Kidney epithelial cell (primary cell): ENCODE results near the gene FRK. TPM values are rescaled to one million over a fixed set of nuclear protein-coding genes. Genes with fewer than 3 reads are reported as not detected.

ENCODE experiments used
- DNase-seq: peaks from one replicate; pipeline ENCODE4 v3.0.0-alpha.2; 2010; ENCODE audit warnings: low read depth
- H3K27me3 ChIP-seq: 2 replicates; pipeline ENCODE4 v1.6.0; 2011; ENCODE audit warnings: low read length; ENCODE audit not compliant: control insufficient read depth, insufficient read depth
- H3K36me3 ChIP-seq: 2 replicates; pipeline ENCODE4 v1.5.1; 2011; ENCODE audit warnings: low read length; ENCODE audit not compliant: control insufficient read depth, insufficient read depth
- H3K4me3 ChIP-seq: 2 replicates; pipeline ENCODE4 v1.5.1; 2011; ENCODE audit warnings: low read depth, mild to moderate bottlenecking, control low read depth, low read length
- CTCF ChIP-seq: IDR thresholded peaks from 2 replicates; pipeline ENCODE4 v1.5.1; 2011; ENCODE audit warnings: mild to moderate bottlenecking, moderate library complexity, low read length, control low read depth, inconsistent platforms; ENCODE audit not compliant: insufficient read depth, poor library complexity, severe bottlenecking
- total RNA-seq: library from RNA; depleted of rRNA; stranded (reverse); fragments of >200 nt; gene quantifications from 2 replicates; pipeline ENCODE4 v1.2.3, GENCODE V29; 2015

The FRK gene
- total RNA-seq, 1 donor from 2014 or later = 3.1 TPM

- no peaks in the 10 kb centered on the region for H3K27me3 ChIP-seq
- no peak for TF ChIP-seq CTCF
- no peak overlapping the region for H3K4me3 ChIP-seq
- no peaks in the 10 kb centered on the region for H3K36me3 ChIP-seq
- no peak for DNase-seq
Observed at GRCh38 chr6:116019428-116019827, 41.3 kb downstream of the FRK start.

- TF ChIP-seq CTCF = no peak
- H3K36me3 ChIP-seq = no peaks in the 10 kb centered on the region
- no peak for DNase-seq
- H3K27me3 ChIP-seq = no peaks in the 10 kb centered on the region
- H3K4me3 ChIP-seq = no peak overlapping the region
Observed at GRCh38 chr6:116018976-116019375, 41.7 kb downstream of the FRK start.

GRCh38 chr6:116017546-116018295 lies 43.0 kb downstream of the FRK start:
- no peak for TF ChIP-seq CTCF
- Histone ChIP-seq H3K27me3 (no peaks in the 10 kb centered on the region), H3K36me3 (no peaks in the 10 kb centered on the region), H3K4me3 (no peak overlapping the region)
- DNase-seq = no peak

- Histone ChIP-seq H3K27me3 (no peaks in the 10 kb centered on the region), H3K4me3 (no peak overlapping the region), H3K36me3 (no peaks in the 10 kb centered on the region)
- DNase-seq = no peak
- no peak for TF ChIP-seq CTCF
Observed at GRCh38 chr6:116016846-116017545, 43.7 kb downstream of the FRK start.

GRCh38 chr6:116015983-116016382 lies 44.7 kb downstream of the FRK start:
- Histone ChIP-seq H3K27me3 (no peaks in the 10 kb centered on the region), H3K36me3 (no peaks in the 10 kb centered on the region), H3K4me3 (no peak overlapping the region)
- no peak for DNase-seq
- TF ChIP-seq CTCF = no peak
